Activated CD4-positive, alpha-beta T cell treated with anti-CD3 and anti-CD28 coated beads, Interleukin-2, amount 10 ng/mL, durations not matched to agents 7 days and 5 days (primary cell): Measurements from ENCODE around the gene ZNF599. TPM values are rescaled to one million over a fixed set of nuclear protein-coding genes. Genes with fewer than 3 reads are reported as not detected.

Experiments
- CTCF ChIA-PET: fragments of 350-600 bp; sonication (Branson Sonifier 250); formaldehyde crosslinking; loops from one replicate; lab custom pipeline; 2021; ENCODE audit warnings: antibody characterized with exemption; lab: Charles Lee
- POLR2A ChIA-PET: fragments of 350-600 bp; sonication (Branson Sonifier 250); formaldehyde crosslinking; loops from one replicate; lab custom pipeline; 2021; ENCODE audit warnings: antibody characterized with exemption; lab: Charles Lee
- DNase-seq: peaks from one replicate; pipeline ENCODE4 v3.0.0-alpha.2; 2020
- H3K27ac Mint-ChIP-seq: one replicate; pipeline ENCODE4 v1.8.0; 2021; ENCODE audit warnings: mild to moderate bottlenecking, moderate library complexity, mixed read lengths
- H3K27me3 Mint-ChIP-seq: one replicate; pipeline ENCODE4 v1.8.0; 2021; ENCODE audit warnings: mixed read lengths
- H3K36me3 Mint-ChIP-seq: one replicate; pipeline ENCODE4 v1.8.0; 2021; ENCODE audit warnings: low read depth, mixed read lengths
- H3K4me1 Mint-ChIP-seq: one replicate; pipeline ENCODE4 v1.8.0; 2021; ENCODE audit warnings: mixed read lengths
- H3K4me3 Mint-ChIP-seq: one replicate; pipeline ENCODE4 v1.8.0; 2021; ENCODE audit warnings: mild to moderate bottlenecking, moderate library complexity, mixed read lengths
- H3K9me3 Mint-ChIP-seq: one replicate; pipeline ENCODE4 v1.8.0; 2021; ENCODE audit warnings: mixed read lengths
- total RNA-seq, 2 experiments: library from RNA; stranded (reverse); gene quantifications; one replicate each; pipeline ENCODE4 v1.2.3, GENCODE V29; 2021

ZNF599 gene
- total RNA-seq, 2 experiments from 2014 or later = 5.3 to 6.1 TPM

- Mint-ChIP-seq H3K4me1 (peaks cover 22% of the 10 kb centered on the region), H3K27me3 (peaks cover 2% of the 10 kb centered on the region), H3K4me3 (peak overlapping the region; percentile 82), H3K36me3 (peaks cover 26% of the 10 kb centered on the region), H3K27ac (peak overlapping the region; percentile 94), H3K9me3 (peaks cover 17% of the 10 kb centered on the region)
- DNase-seq = no peak
- POLR2A ChIA-PET = interaction anchor here (1.2 kb wide), 1 partner anchor 55 kb away, joined by 4 read pairs; the partner anchor contains the start of gene ZNF302
- CTCF ChIA-PET = interaction anchor here (0.6 to 1.6 kb wide), 2 partner anchors 55 to 312 kb away, joined by 3 read pairs; partner anchors contain the start of gene ZNF302
Measured at GRCh38 chr19:34733266-34733745, 39.7 kb downstream of the ZNF599 start.

- no peak for DNase-seq
- Mint-ChIP-seq H3K4me1 (peaks cover 22% of the 10 kb centered on the region), H3K27me3 (peaks cover 5% of the 10 kb centered on the region), H3K9me3 (peaks cover 14% of the 10 kb centered on the region), H3K27ac (no peak overlapping the region), H3K36me3 (peaks cover 23% of the 10 kb centered on the region), H3K4me3 (peak overlapping the region; percentile 40)
- ChIA-PET CTCF (interaction anchor here (0.6 to 1.6 kb wide), 2 partner anchors 55 to 311 kb away, joined by 3 read pairs; partner anchors contain the start of gene ZNF302), POLR2A (interaction anchor here (1.2 kb wide), 1 partner anchor 55 kb away, joined by 4 read pairs; the partner anchor contains the start of gene ZNF302)
Measured at GRCh38 chr19:34732612-34733211, 40.3 kb downstream of the ZNF599 start.

- Mint-ChIP-seq H3K4me3 (peak overlapping the region; percentile 3), H3K27ac (no peak overlapping the region), H3K36me3 (peaks cover 20% of the 10 kb centered on the region), H3K4me1 (peaks cover 22% of the 10 kb centered on the region), H3K27me3 (peaks cover 5% of the 10 kb centered on the region), H3K9me3 (peaks cover 14% of the 10 kb centered on the region)
- no peak for DNase-seq
- ChIA-PET POLR2A (no interaction called here), CTCF (no interaction called here)
Measured at GRCh38 chr19:34731964-34732363, 41.1 kb downstream of the ZNF599 start.

GRCh38 chr19:34731019-34731829 lies 41.8 kb downstream of the ZNF599 start:
- Mint-ChIP-seq H3K4me3 (peak overlapping the region; percentile 3), H3K9me3 (peaks cover 12% of the 10 kb centered on the region), H3K36me3 (peaks cover 16% of the 10 kb centered on the region), H3K4me1 (peaks cover 22% of the 10 kb centered on the region), H3K27me3 (peaks cover 5% of the 10 kb centered on the region), H3K27ac (no peak overlapping the region)
- ChIA-PET CTCF (interaction anchor here (1.0 kb wide), 1 partner anchor 8 kb away, joined by 5 read pairs; no protein-coding TSS in a partner anchor), POLR2A (no interaction called here)
- no peak for DNase-seq

GRCh38 chr19:34725400-34725799 lies 47.6 kb downstream of the ZNF599 start:
- Mint-ChIP-seq H3K4me3 (no peak overlapping the region), H3K27ac (no peak overlapping the region), H3K27me3 (peaks cover 6% of the 10 kb centered on the region), H3K4me1 (no peaks in the 10 kb centered on the region), H3K36me3 (no peaks in the 10 kb centered on the region), H3K9me3 (no peaks in the 10 kb centered on the region)
- DNase-seq = no peak
- ChIA-PET CTCF (no interaction called here), POLR2A (no interaction called here)

- no peak overlapping the region for H3K27ac Mint-ChIP-seq
- CTCF ChIA-PET = no interaction called here
Measured at GRCh38 chr19:34722353-34722752, 50.7 kb downstream of the ZNF599 start.

GRCh38 chr19:34715357-34715756 lies 57.7 kb downstream of the ZNF599 start:
- DNase-seq = no peak
- H3K4me3 Mint-ChIP-seq = no peak overlapping the region
- H3K9me3 Mint-ChIP-seq = peaks cover 22% of the 10 kb centered on the region
- H3K27ac Mint-ChIP-seq = no peak overlapping the region
- ChIA-PET CTCF (interaction anchor here (0.5 kb wide), 1 partner anchor 208 kb away, joined by 3 read pairs; no protein-coding TSS in a partner anchor), POLR2A (no interaction called here)
- H3K36me3 Mint-ChIP-seq = no peaks in the 10 kb centered on the region
- H3K27me3 Mint-ChIP-seq = peaks cover 21% of the 10 kb centered on the region
- peaks cover 1% of the 10 kb centered on the region for H3K4me1 Mint-ChIP-seq

More at GRCh38 chr19:34722353-34722752, 50.7 kb downstream of the ZNF599 start:
- H3K9me3 Mint-ChIP-seq = no peaks in the 10 kb centered on the region
- no peak overlapping the region for H3K4me3 Mint-ChIP-seq
- POLR2A ChIA-PET = no interaction called here
- H3K36me3 Mint-ChIP-seq = no peaks in the 10 kb centered on the region
- H3K4me1 Mint-ChIP-seq = no peaks in the 10 kb centered on the region
- peaks cover 11% of the 10 kb centered on the region for H3K27me3 Mint-ChIP-seq
- no peak for DNase-seq

- H3K27ac Mint-ChIP-seq = no peak overlapping the region
- H3K4me1 Mint-ChIP-seq = peaks cover 1% of the 10 kb centered on the region
- peaks cover 19% of the 10 kb centered on the region for H3K27me3 Mint-ChIP-seq
- H3K4me3 Mint-ChIP-seq = no peak overlapping the region
- no peak for DNase-seq
- ChIA-PET POLR2A (no interaction called here), CTCF (interaction anchor here (0.8 kb wide), 1 partner anchor 25 kb away, joined by 3 read pairs; no protein-coding TSS in a partner anchor)
- no peaks in the 10 kb centered on the region for H3K36me3 Mint-ChIP-seq
- peaks cover 22% of the 10 kb centered on the region for H3K9me3 Mint-ChIP-seq
Measured at GRCh38 chr19:34713262-34713637, 59.8 kb downstream of the ZNF599 start.

- ChIA-PET POLR2A (no interaction called here), CTCF (interaction anchor here (0.5 to 0.9 kb wide), 4 partner anchors 24 to 241 kb away, joined by 3 read pairs; no protein-coding TSS in a partner anchor)
- H3K27ac Mint-ChIP-seq = no peak overlapping the region
- DNase-seq = peak; percentile 78
- H3K9me3 Mint-ChIP-seq = peaks cover 22% of the 10 kb centered on the region
- H3K27me3 Mint-ChIP-seq = peaks cover 14% of the 10 kb centered on the region
- no peak overlapping the region for H3K4me3 Mint-ChIP-seq
- H3K4me1 Mint-ChIP-seq = peaks cover 1% of the 10 kb centered on the region
- no peaks in the 10 kb centered on the region for H3K36me3 Mint-ChIP-seq
Measured at GRCh38 chr19:34712395-34713261, 60.4 kb downstream of the ZNF599 start.

- H3K4me1 Mint-ChIP-seq = peaks cover 1% of the 10 kb centered on the region
- CTCF ChIA-PET = interaction anchor here (0.5 to 0.9 kb wide), 3 partner anchors 29 to 240 kb away, joined by 3 read pairs; no protein-coding TSS in a partner anchor
- no peak overlapping the region for H3K4me3 Mint-ChIP-seq
- no peaks in the 10 kb centered on the region for H3K36me3 Mint-ChIP-seq
- H3K9me3 Mint-ChIP-seq = peaks cover 22% of the 10 kb centered on the region
- no peak for DNase-seq
- POLR2A ChIA-PET = no interaction called here
- no peak overlapping the region for H3K27ac Mint-ChIP-seq
- H3K27me3 Mint-ChIP-seq = peaks cover 7% of the 10 kb centered on the region
Measured at GRCh38 chr19:34711890-34712289, 61.1 kb downstream of the ZNF599 start.
